CD14-positive monocyte (primary cell): ENCODE results near the gene JARID2. TPM values are rescaled to one million over a fixed set of nuclear protein-coding genes. Genes with fewer than 3 reads are reported as not detected.

Experiments
- DNase-seq, 3 donors: peaks; one replicate each; pipeline ENCODE4 v3.0.0-alpha.2; 2011 to 2022
- H2AFZ ChIP-seq: 2 replicates; pipeline ENCODE4 v1.6.0; 2012; ENCODE audit warnings: mild to moderate bottlenecking, low read depth, low read length, inconsistent platforms; ENCODE audit not compliant: insufficient read depth, poor library complexity, severe bottlenecking
- H3K27ac ChIP-seq, 2 donors: 1 replicate in 1 of 2; 2 replicates in 1 of 2; pipeline ENCODE4 v1.5.1; 2012 to 2013; ENCODE audit warnings: low read length in 2 of 2, control low read depth in 1 of 2, inconsistent platforms in 1 of 2, low read depth in 1 of 2, mild to moderate bottlenecking in 1 of 2
- H3K27me3 ChIP-seq, 2 donors: one replicate each; pipeline versions ENCODE4 v1.6.0 to v1.6.1; 2011 to 2013; ENCODE audit warnings: low read length in 2 of 2; ENCODE audit not compliant: control insufficient read depth in 2 of 2, insufficient read depth in 2 of 2
- H3K36me3 ChIP-seq, 2 donors: replicated peaks in 1 of 2; 1 replicate in 1 of 2; 2 replicates in 1 of 2; pipeline versions ENCODE4 v1.5.1 to v1.6.1; 2012 to 2013; ENCODE audit warnings: low read length in 2 of 2, control low read depth in 1 of 2, inconsistent platforms in 1 of 2, mild to moderate bottlenecking in 1 of 2; ENCODE audit not compliant: insufficient read depth in 2 of 2, control insufficient read depth in 1 of 2
- H3K4me1 ChIP-seq, 2 donors: 1 replicate in 1 of 2; 2 replicates in 1 of 2; pipeline versions ENCODE4 v1.5.1 to v1.6.1; 2012 to 2013; ENCODE audit warnings: low read length in 2 of 2, control low read depth in 1 of 2, inconsistent platforms in 1 of 2, mild to moderate bottlenecking in 1 of 2, moderate library complexity in 1 of 2; ENCODE audit not compliant: insufficient read depth in 2 of 2, control insufficient read depth in 1 of 2
- H3K4me2 ChIP-seq: replicated peaks from 2 replicates; pipeline ENCODE3; 2012; ENCODE audit warnings: low read length, moderate library complexity, mild to moderate bottlenecking; ENCODE audit not compliant: poor library complexity, severe bottlenecking; ENCODE audit errors: extremely low read depth
- H3K4me3 ChIP-seq, 3 experiments: fragments of 200-600 bp in 1 of 3; sonication (generic) in 1 of 3; replicated peaks in 1 of 3; 1 replicate in 2 of 3; 2 replicates in 1 of 3; pipeline ENCODE4 v1.5.1; 2011 to 2013; ENCODE audit warnings: low read length in 3 of 3, mild to moderate bottlenecking in 3 of 3, control low read depth in 2 of 3, low read depth in 2 of 3, inconsistent platforms in 1 of 3, moderate library complexity in 1 of 3
- H3K79me2 ChIP-seq: 2 replicates; pipeline ENCODE4 v1.6.0; 2012; ENCODE audit warnings: mild to moderate bottlenecking, control low read depth, inconsistent platforms, low read length, moderate library complexity; ENCODE audit not compliant: insufficient read depth
- H3K9ac ChIP-seq: 2 replicates; pipeline ENCODE4 v1.6.0; 2017; ENCODE audit warnings: low read length, mild to moderate bottlenecking; ENCODE audit not compliant: insufficient read depth, poor library complexity, severe bottlenecking
- H3K9me3 ChIP-seq, 2 donors: replicated peaks in 1 of 2; 1 replicate in 1 of 2; 2 replicates in 1 of 2; pipeline versions ENCODE4 v1.5.1 to v1.6.1; 2012 to 2013; ENCODE audit warnings: low read length in 2 of 2, control low read depth in 1 of 2; ENCODE audit not compliant: control insufficient read depth in 1 of 2, insufficient read depth in 1 of 2
- H4K20me1 ChIP-seq: 2 replicates; pipeline ENCODE4 v1.6.0; 2012; ENCODE audit warnings: mild to moderate bottlenecking, low read length, control low read depth, moderate library complexity; ENCODE audit not compliant: insufficient read depth
- H3K27ac Mint-ChIP-seq, 7 donors: one replicate each; pipeline ENCODE4 v1.8.0; 2020; ENCODE audit warnings: mild to moderate bottlenecking in 7 of 7, mixed read lengths in 7 of 7, moderate library complexity in 6 of 7, inconsistent platforms in 2 of 7
- H3K27me3 Mint-ChIP-seq, 3 donors: one replicate each; pipeline ENCODE4 v1.8.0; 2021 to 2022; ENCODE audit warnings: low read depth in 3 of 3, mild to moderate bottlenecking in 3 of 3, mixed read lengths in 3 of 3, moderate library complexity in 3 of 3, inconsistent platforms in 1 of 3
- H3K36me3 Mint-ChIP-seq, 2 donors: one replicate each; pipeline ENCODE4 v1.8.0; 2020; ENCODE audit warnings: mixed read lengths in 2 of 2, inconsistent platforms in 1 of 2, mild to moderate bottlenecking in 1 of 2
- H3K4me1 Mint-ChIP-seq: one replicate; pipeline ENCODE4 v1.8.0; 2020; ENCODE audit warnings: mild to moderate bottlenecking, mixed read lengths
- H3K4me3 Mint-ChIP-seq, 2 donors: one replicate each; pipeline ENCODE4 v1.8.0; 2020; ENCODE audit warnings: mild to moderate bottlenecking in 2 of 2, mixed read lengths in 2 of 2, moderate library complexity in 1 of 2
- H3K9me3 Mint-ChIP-seq, 7 donors: one replicate each; pipeline ENCODE4 v1.8.0; 2020 to 2022; ENCODE audit warnings: mixed read lengths in 7 of 7, mild to moderate bottlenecking in 6 of 7, moderate library complexity in 6 of 7, inconsistent platforms in 2 of 7
- WGBS: methylation state at CpG from one replicate; pipeline ENCODE4 v1.1.5; 2013; ENCODE audit warnings: missing lambda C conversion rate; ENCODE audit not compliant: insufficient coverage; 5-methylcytosine and 5-hydroxymethylcytosine counted together
- intact Hi-C, 2 donors: fragments of 100-400 bp; cut with micrococcal nuclease; formaldehyde crosslinking; loops; one replicate each; pipeline versions ENCODE4 v1.15.0 to v1.15.1; 2023
- polyA plus RNA-seq, 3 donors: library from polyadenylated mRNA; depleted of rRNA in 1 of 3; unstranded in 2 of 3; stranded (reverse) in 1 of 3; fragments of 300-500 nt in 2 of 3; fragments of >200 nt in 1 of 3; fragmentation: Illumina TruSeq in 2 of 3; gene quantifications; 1 replicate in 2 of 3; 2 replicates in 1 of 3; pipeline ENCODE4 v1.2.3, GENCODE V29; 2012 to 2021
- TF ChIP-seq, protein P1 (sequence below): fragments of 200-600 bp; IDR thresholded peaks from one replicate; pipeline ENCODE4 v1.8.0; 2022; ENCODE audit warnings: antibody characterized with exemption, mild to moderate bottlenecking

Gene JARID2
- polyA plus RNA-seq, 3 donors = 6.8 to 17.5 (median 12.5) TPM

- peaks cover 88% of the 10 kb centered on the region for H3K79me2 ChIP-seq
- intact Hi-C loops = no loop called here
- no peak overlapping the region for H2AFZ ChIP-seq
- H3K4me2 ChIP-seq = no peak overlapping the region
- Mint-ChIP-seq H3K27me3 (peaks cover 0 to 2% (median 0%) of the 10 kb centered on the region in 3 donors), H3K4me1 (peaks cover 53% of the 10 kb centered on the region), H3K27ac (peak overlapping the region in 1 of 7 donors; percentile 55), H3K9me3 (peaks cover 0 to 8% (median 2%) of the 10 kb centered on the region in 7 donors), H3K4me3 (no peak overlapping the region), H3K36me3 (peaks cover 58 to 59% of the 10 kb centered on the region in 2 donors)
- H3K4me1 ChIP-seq = peaks cover 11 to 20% of the 10 kb centered on the region in 2 donors
- peaks cover 0 to 26% of the 10 kb centered on the region in 2 donors for H3K36me3 ChIP-seq
- H3K4me3 ChIP-seq = no peak overlapping the region
- no peak for DNase-seq
- no peaks in the 10 kb centered on the region for H3K9me3 ChIP-seq
- H3K9ac ChIP-seq = no peak overlapping the region
- H3K27me3 ChIP-seq = no peaks in the 10 kb centered on the region
- no peak overlapping the region for H3K27ac ChIP-seq
- H4K20me1 ChIP-seq = peaks cover 87% of the 10 kb centered on the region
- TF ChIP-seq, protein P1, sequence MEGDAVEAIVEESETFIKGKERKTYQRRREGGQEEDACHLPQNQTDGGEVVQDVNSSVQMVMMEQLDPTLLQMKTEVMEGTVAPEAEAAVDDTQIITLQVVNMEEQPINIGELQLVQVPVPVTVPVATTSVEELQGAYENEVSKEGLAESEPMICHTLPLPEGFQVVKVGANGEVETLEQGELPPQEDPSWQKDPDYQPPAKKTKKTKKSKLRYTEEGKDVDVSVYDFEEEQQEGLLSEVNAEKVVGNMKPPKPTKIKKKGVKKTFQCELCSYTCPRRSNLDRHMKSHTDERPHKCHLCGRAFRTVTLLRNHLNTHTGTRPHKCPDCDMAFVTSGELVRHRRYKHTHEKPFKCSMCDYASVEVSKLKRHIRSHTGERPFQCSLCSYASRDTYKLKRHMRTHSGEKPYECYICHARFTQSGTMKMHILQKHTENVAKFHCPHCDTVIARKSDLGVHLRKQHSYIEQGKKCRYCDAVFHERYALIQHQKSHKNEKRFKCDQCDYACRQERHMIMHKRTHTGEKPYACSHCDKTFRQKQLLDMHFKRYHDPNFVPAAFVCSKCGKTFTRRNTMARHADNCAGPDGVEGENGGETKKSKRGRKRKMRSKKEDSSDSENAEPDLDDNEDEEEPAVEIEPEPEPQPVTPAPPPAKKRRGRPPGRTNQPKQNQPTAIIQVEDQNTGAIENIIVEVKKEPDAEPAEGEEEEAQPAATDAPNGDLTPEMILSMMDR = no peak
- 100% methylated on average over 1 of the region's 9 CpGs for WGBS
Observed at GRCh38 chr6:15412767-15413166, 166.9 kb downstream of the JARID2 start.

GRCh38 chr6:15413466-15414234, 167.8 kb downstream of the JARID2 start:
- H3K9me3 ChIP-seq = no peaks in the 10 kb centered on the region
- 100% methylated on average over 1 of the region's 6 CpGs for WGBS
- TF ChIP-seq, protein P1 = no peak
- H2AFZ ChIP-seq = no peak overlapping the region
- no peak for DNase-seq
- no peak overlapping the region for H3K4me3 ChIP-seq
- Mint-ChIP-seq H3K27me3 (no peaks in the 10 kb centered on the region), H3K9me3 (peaks cover 0 to 13% (median 2%) of the 10 kb centered on the region in 7 donors), H3K4me3 (no peak overlapping the region), H3K36me3 (peaks cover 59% of the 10 kb centered on the region in 2 donors), H3K4me1 (peaks cover 53% of the 10 kb centered on the region), H3K27ac (peak overlapping the region in 3 of 7 donors; percentile 5 to 54 (median 37))
- H3K27ac ChIP-seq = peak overlapping the region in 1 of 2 donors; percentile 15
- no peak overlapping the region for H3K4me2 ChIP-seq
- intact Hi-C loops = no loop called here
- peaks cover 87% of the 10 kb centered on the region for H4K20me1 ChIP-seq
- peaks cover 88% of the 10 kb centered on the region for H3K79me2 ChIP-seq
- peaks cover 0 to 26% of the 10 kb centered on the region in 2 donors for H3K36me3 ChIP-seq
- peaks cover 11 to 18% of the 10 kb centered on the region in 2 donors for H3K4me1 ChIP-seq
- no peaks in the 10 kb centered on the region for H3K27me3 ChIP-seq
- H3K9ac ChIP-seq = no peak overlapping the region
